HG03095 (cell line): ENCODE data around the gene KLF11.

Source experiments
- ATAC-seq: cut with Tn5 transposase; IDR thresholded peaks from one replicate; pipeline ENCODE4 v1.9.1; 2021; ENCODE audit warnings: moderate library complexity; ENCODE audit not compliant: unreplicated experiment

KLF11 gene

GRCh38 chr2:10061221-10061925 is 18.0 kb downstream of the KLF11 start:
- no peak for ATAC-seq

GRCh38 chr2:10062931-10063365 is 19.6 kb downstream of the KLF11 start:
- ATAC-seq, result no peak

- ATAC-seq, result no peak
Measured at GRCh38 chr2:10063566-10063965, 20.2 kb downstream of the KLF11 start.

- no peak for ATAC-seq
Measured at GRCh38 chr2:10064932-10065772, 21.8 kb downstream of the KLF11 start.

GRCh38 chr2:10065773-10066055 is 22.4 kb downstream of the KLF11 start:
- no peak for ATAC-seq

GRCh38 chr2:10067330-10067729 is 24.0 kb downstream of the KLF11 start:
- ATAC-seq, result no peak

GRCh38 chr2:10067881-10068280 is 24.5 kb downstream of the KLF11 start:
- no peak for ATAC-seq

- ATAC-seq, result no peak
Measured at GRCh38 chr2:10071176-10071575, 27.8 kb downstream of the KLF11 start.

GRCh38 chr2:10071595-10071994 is 28.2 kb downstream of the KLF11 start:
- ATAC-seq, result no peak

GRCh38 chr2:10072656-10073480 is 29.5 kb downstream of the KLF11 start:
- peak; percentile 84 for ATAC-seq

GRCh38 chr2:10073706-10074105 is 30.4 kb downstream of the KLF11 start:
- no peak for ATAC-seq

GRCh38 chr2:10075101-10075500 is 31.8 kb downstream of the KLF11 start:
- ATAC-seq, result no peak

GRCh38 chr2:10075571-10076209 is 32.3 kb downstream of the KLF11 start:
- no peak for ATAC-seq

- no peak for ATAC-seq
Measured at GRCh38 chr2:10076511-10076910, 33.2 kb downstream of the KLF11 start.

- ATAC-seq, result no peak
Measured at GRCh38 chr2:10076988-10077527, 33.7 kb downstream of the KLF11 start.

GRCh38 chr2:10078001-10078400 is 34.7 kb downstream of the KLF11 start:
- no peak for ATAC-seq

GRCh38 chr2:10078704-10079265 is 35.4 kb downstream of the KLF11 start:
- no peak for ATAC-seq

GRCh38 chr2:10079266-10079869 is 36.0 kb downstream of the KLF11 start:
- ATAC-seq, result peak; percentile 19

- ATAC-seq, result peak; percentile 39
Measured at GRCh38 chr2:10079870-10080535, 36.7 kb downstream of the KLF11 start, which contains the start of gene CYS1. Gene CYS1, minus strand, starts transcription at chr2:10080411. Its CDS starts 188 bp downstream, at chr2:10080223.
